HL-60 (cell line): ENCODE measurements around the gene NR2F6.

Experiments
- GABPA ChIP-seq: IDR thresholded peaks from 2 replicates; pipeline ENCODE4 v1.6.1; 2012; ENCODE audit warnings: low read depth
- POLR2AphosphoS5 ChIP-seq: IDR thresholded peaks from 2 replicates; pipeline ENCODE4 v1.6.1; 2012; ENCODE audit warnings: low read depth
- SPI1 ChIP-seq: IDR thresholded peaks from 2 replicates; pipeline ENCODE4 v1.6.1; 2012; ENCODE audit warnings: low read depth, mild to moderate bottlenecking, borderline replicate concordance
- TF ChIP-seq, protein P1 (sequence below): IDR thresholded peaks from one replicate; pipeline ENCODE4 v1.5.1; 2011; ENCODE audit warnings: low read length, control low read depth, inconsistent platforms; ENCODE audit not compliant: insufficient read depth
- TF ChIP-seq, protein P2 (sequence below): IDR thresholded peaks from 2 replicates; pipeline ENCODE4 v1.6.1; 2012; ENCODE audit warnings: low read depth; ENCODE audit not compliant: insufficient replicate concordance

DNA sequence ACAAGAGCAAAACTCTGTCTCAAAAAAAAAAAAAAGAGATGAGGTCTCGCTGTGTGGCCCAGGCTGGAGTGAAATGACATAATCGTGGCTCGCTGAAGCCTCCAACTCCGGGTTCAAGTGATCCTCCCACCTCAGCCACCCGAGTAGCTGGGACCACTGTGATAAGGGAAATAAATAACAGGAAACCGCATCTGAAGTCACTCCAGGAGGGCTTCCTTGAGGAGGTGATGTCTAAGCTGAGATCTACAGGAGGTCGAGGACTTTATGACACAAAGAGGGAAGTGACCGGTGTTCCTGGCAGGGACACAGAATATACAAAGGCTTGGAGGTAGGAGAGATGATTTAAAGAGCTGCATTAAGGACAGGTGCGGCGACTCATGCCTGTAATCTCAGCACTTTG, 8.9 kb upstream of the NR2F6 start:
- TF ChIP-seq POLR2AphosphoS5 (no peak), GABPA (no peak), SPI1 (no peak)
- TF ChIP-seq, protein P1, sequence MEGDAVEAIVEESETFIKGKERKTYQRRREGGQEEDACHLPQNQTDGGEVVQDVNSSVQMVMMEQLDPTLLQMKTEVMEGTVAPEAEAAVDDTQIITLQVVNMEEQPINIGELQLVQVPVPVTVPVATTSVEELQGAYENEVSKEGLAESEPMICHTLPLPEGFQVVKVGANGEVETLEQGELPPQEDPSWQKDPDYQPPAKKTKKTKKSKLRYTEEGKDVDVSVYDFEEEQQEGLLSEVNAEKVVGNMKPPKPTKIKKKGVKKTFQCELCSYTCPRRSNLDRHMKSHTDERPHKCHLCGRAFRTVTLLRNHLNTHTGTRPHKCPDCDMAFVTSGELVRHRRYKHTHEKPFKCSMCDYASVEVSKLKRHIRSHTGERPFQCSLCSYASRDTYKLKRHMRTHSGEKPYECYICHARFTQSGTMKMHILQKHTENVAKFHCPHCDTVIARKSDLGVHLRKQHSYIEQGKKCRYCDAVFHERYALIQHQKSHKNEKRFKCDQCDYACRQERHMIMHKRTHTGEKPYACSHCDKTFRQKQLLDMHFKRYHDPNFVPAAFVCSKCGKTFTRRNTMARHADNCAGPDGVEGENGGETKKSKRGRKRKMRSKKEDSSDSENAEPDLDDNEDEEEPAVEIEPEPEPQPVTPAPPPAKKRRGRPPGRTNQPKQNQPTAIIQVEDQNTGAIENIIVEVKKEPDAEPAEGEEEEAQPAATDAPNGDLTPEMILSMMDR, result no peak
- TF ChIP-seq, protein P2, sequence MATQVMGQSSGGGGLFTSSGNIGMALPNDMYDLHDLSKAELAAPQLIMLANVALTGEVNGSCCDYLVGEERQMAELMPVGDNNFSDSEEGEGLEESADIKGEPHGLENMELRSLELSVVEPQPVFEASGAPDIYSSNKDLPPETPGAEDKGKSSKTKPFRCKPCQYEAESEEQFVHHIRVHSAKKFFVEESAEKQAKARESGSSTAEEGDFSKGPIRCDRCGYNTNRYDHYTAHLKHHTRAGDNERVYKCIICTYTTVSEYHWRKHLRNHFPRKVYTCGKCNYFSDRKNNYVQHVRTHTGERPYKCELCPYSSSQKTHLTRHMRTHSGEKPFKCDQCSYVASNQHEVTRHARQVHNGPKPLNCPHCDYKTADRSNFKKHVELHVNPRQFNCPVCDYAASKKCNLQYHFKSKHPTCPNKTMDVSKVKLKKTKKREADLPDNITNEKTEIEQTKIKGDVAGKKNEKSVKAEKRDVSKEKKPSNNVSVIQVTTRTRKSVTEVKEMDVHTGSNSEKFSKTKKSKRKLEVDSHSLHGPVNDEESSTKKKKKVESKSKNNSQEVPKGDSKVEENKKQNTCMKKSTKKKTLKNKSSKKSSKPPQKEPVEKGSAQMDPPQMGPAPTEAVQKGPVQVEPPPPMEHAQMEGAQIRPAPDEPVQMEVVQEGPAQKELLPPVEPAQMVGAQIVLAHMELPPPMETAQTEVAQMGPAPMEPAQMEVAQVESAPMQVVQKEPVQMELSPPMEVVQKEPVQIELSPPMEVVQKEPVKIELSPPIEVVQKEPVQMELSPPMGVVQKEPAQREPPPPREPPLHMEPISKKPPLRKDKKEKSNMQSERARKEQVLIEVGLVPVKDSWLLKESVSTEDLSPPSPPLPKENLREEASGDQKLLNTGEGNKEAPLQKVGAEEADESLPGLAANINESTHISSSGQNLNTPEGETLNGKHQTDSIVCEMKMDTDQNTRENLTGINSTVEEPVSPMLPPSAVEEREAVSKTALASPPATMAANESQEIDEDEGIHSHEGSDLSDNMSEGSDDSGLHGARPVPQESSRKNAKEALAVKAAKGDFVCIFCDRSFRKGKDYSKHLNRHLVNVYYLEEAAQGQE, result no peak
